SK-N-SH treated with all-trans-retinoic acid at 6 μM for 48 hours (cell line): ENCODE measurements around the gene SFMBT2.

Experiments
- ARNTL ChIP-seq: fragments of 450-650 bp; formaldehyde crosslinking; IDR thresholded peaks from 2 replicates; pipeline ENCODE4 v1.5.0; 2020; ENCODE audit warnings: low read depth, mild to moderate bottlenecking, moderate library complexity, borderline replicate concordance
- BACH2 ChIP-seq: fragments of 250-450 bp; sonication (Bioruptor Pico); IDR thresholded peaks from 2 replicates; pipeline ENCODE4 v1.9.0; 2021; ENCODE audit warnings: mild to moderate bottlenecking, borderline replicate concordance
- CSDC2 ChIP-seq: fragments of 250-450 bp; sonication (Bioruptor Pico); IDR thresholded peaks from 2 replicates; pipeline ENCODE4 v1.5.0; 2020; ENCODE audit warnings: mild to moderate bottlenecking, moderate library complexity
- ESRRG ChIP-seq: fragments of 250-450 bp; sonication (Bioruptor Pico); IDR thresholded peaks from 2 replicates; pipeline ENCODE4 v1.6.1; 2021; ENCODE audit warnings: mild to moderate bottlenecking
- PPARA ChIP-seq: fragments of 250-450 bp; sonication (Bioruptor Pico); IDR thresholded peaks from 2 replicates; pipeline ENCODE4 v1.5.0; 2020; ENCODE audit warnings: mild to moderate bottlenecking, borderline replicate concordance
- RARB ChIP-seq: fragments of 250-450 bp; sonication (Bioruptor Pico); IDR thresholded peaks from 2 replicates; pipeline ENCODE4 v1.8.0; 2021; ENCODE audit warnings: mild to moderate bottlenecking, moderate library complexity
- SNAI2 ChIP-seq: fragments of 250-450 bp; sonication (Bioruptor Pico); IDR thresholded peaks from 2 replicates; pipeline ENCODE4 v1.5.0; 2020; ENCODE audit warnings: mild to moderate bottlenecking, moderate library complexity
- TOX ChIP-seq: fragments of 250-450 bp; sonication (Bioruptor Pico); IDR thresholded peaks from 2 replicates; pipeline ENCODE4 v1.8.0; 2021; ENCODE audit warnings: mild to moderate bottlenecking, moderate library complexity, borderline replicate concordance
- ZFP3 ChIP-seq: fragments of 250-450 bp; sonication (Bioruptor Pico); IDR thresholded peaks from 2 replicates; pipeline ENCODE4 v1.5.0; 2020; ENCODE audit warnings: mild to moderate bottlenecking, moderate library complexity
- ZFP30 ChIP-seq: fragments of 450-650 bp; formaldehyde crosslinking; IDR thresholded peaks from 2 replicates; pipeline ENCODE4 v1.5.0; 2022; ENCODE audit warnings: mild to moderate bottlenecking, moderate library complexity
- ZNF70 ChIP-seq: fragments of 450-650 bp; formaldehyde crosslinking; IDR thresholded peaks from 2 replicates; pipeline ENCODE4 v1.5.0; 2020; ENCODE audit warnings: mild to moderate bottlenecking, moderate library complexity
- ZNF8 ChIP-seq: fragments of 450-650 bp; formaldehyde crosslinking; IDR thresholded peaks from 2 replicates; pipeline ENCODE4 v1.5.0; 2020; ENCODE audit warnings: mild to moderate bottlenecking, moderate library complexity
- TF ChIP-seq, protein P1 (sequence below): fragments of 250-450 bp; sonication (Bioruptor Pico); IDR thresholded peaks from 2 replicates; pipeline ENCODE4 v1.8.0; 2020; ENCODE audit warnings: mild to moderate bottlenecking, moderate library complexity, borderline replicate concordance
- TF ChIP-seq, protein P2 (sequence below): fragments of 250-450 bp; sonication (Bioruptor Pico); IDR thresholded peaks from 2 replicates; pipeline ENCODE4 v1.5.1; 2020; ENCODE audit warnings: low read depth, mild to moderate bottlenecking, moderate library complexity

DNA sequence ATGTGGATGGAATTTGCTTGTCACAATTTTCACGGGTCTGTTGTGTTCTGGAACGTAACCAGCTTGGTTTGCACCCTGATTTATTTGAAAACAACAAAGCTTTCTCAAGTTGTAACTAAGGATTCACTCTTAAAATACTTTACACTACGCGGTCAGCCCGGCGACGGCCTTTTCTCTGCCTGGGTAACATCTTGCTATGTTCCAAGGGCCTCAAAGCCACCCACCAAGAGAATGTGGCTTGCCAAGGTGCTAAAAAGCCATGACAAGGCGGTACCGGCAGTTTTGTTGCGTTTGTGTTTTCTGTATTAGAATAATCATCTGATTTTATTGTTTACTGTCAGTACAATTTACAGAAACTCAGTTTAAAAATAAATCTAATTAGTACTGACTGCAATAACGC lies 220.9 kb downstream of the SFMBT2 start:
- TF ChIP-seq ZFP3: no peak
- TF ChIP-seq SNAI2 (CRISPR knock-in tag): no peak
- TF ChIP-seq ZNF70 (CRISPR knock-in tag): no peak
- no peak for TF ChIP-seq ZFP30 (CRISPR knock-in tag)
- TF ChIP-seq RARB: no peak
- TF ChIP-seq BACH2 (CRISPR knock-in tag): no peak
- TF ChIP-seq, protein P1, sequence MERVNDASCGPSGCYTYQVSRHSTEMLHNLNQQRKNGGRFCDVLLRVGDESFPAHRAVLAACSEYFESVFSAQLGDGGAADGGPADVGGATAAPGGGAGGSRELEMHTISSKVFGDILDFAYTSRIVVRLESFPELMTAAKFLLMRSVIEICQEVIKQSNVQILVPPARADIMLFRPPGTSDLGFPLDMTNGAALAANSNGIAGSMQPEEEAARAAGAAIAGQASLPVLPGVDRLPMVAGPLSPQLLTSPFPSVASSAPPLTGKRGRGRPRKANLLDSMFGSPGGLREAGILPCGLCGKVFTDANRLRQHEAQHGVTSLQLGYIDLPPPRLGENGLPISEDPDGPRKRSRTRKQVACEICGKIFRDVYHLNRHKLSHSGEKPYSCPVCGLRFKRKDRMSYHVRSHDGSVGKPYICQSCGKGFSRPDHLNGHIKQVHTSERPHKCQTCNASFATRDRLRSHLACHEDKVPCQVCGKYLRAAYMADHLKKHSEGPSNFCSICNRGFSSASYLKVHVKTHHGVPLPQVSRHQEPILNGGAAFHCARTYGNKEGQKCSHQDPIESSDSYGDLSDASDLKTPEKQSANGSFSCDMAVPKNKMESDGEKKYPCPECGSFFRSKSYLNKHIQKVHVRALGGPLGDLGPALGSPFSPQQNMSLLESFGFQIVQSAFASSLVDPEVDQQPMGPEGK (CRISPR knock-in tag): no peak
- no peak for TF ChIP-seq PPARA (CRISPR knock-in tag)
- TF ChIP-seq, protein P2, sequence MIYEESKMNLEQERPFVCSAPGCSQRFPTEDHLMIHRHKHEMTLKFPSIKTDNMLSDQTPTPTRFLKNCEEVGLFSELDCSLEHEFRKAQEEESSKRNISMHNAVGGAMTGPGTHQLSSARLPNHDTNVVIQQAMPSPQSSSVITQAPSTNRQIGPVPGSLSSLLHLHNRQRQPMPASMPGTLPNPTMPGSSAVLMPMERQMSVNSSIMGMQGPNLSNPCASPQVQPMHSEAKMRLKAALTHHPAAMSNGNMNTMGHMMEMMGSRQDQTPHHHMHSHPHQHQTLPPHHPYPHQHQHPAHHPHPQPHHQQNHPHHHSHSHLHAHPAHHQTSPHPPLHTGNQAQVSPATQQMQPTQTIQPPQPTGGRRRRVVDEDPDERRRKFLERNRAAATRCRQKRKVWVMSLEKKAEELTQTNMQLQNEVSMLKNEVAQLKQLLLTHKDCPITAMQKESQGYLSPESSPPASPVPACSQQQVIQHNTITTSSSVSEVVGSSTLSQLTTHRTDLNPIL (CRISPR knock-in tag): no peak
- TF ChIP-seq ZNF8: no peak
- TF ChIP-seq ESRRG (CRISPR knock-in tag): no peak
- TF ChIP-seq ARNTL (CRISPR knock-in tag): no peak
- TF ChIP-seq TOX (CRISPR knock-in tag): no peak
- TF ChIP-seq CSDC2 (CRISPR knock-in tag): no peak
